ENCODE data around the gene DLGAP1. TPM values are rescaled to one million over a fixed set of nuclear protein-coding genes. Genes with fewer than 3 reads are reported as not detected.
"Not testable (repeated sequence)": the region's sequence is repeated elsewhere in the genome, so short reads cannot be mapped to it uniquely, and the experiment has no call there.

Gene DLGAP1
- total RNA-seq, 1 experiment from 2014 or later, result 0.07 TPM

GRCh38 chr18:3603421-3604234 lies 851.5 kb downstream of the DLGAP1 start:
- no peak overlapping the region for H3K4me3 Mint-ChIP-seq (ENCODE audit: unreplicated experiment)
- POLR2A ChIA-PET, result interaction anchor here (0.8 to 2.6 kb wide), 14 partner anchors 9 to 356 kb away, joined by 3 to 82 read pairs (median 13); partner anchors contain the start of genes MYL12A and TGIF1
- no peaks in the 10 kb centered on the region for H3K27me3 Mint-ChIP-seq (ENCODE audit: insufficient read depth, unreplicated experiment)
- no peaks in the 10 kb centered on the region for H3K36me3 ChIP-seq (ENCODE audit: control insufficient read depth, insufficient read depth, low read length)
- no peaks in the 10 kb centered on the region for H3K27me3 ChIP-seq (replicated peaks; ENCODE audit: control insufficient read depth, insufficient read depth, low read length)
- H3K36me3 Mint-ChIP-seq (ENCODE audit: insufficient read depth, unreplicated experiment), result no peaks in the 10 kb centered on the region
- peaks cover 28% of the 10 kb centered on the region for H3K4me1 ChIP-seq
- peak in 1 of 2 experiments; percentile 88 for DNase-seq
- CTCF ChIA-PET, result interaction anchor here (0.6 to 3.0 kb wide), 12 partner anchors 9 to 228 kb away, joined by 3 to 52 read pairs (median 4); no protein-coding TSS in a partner anchor
- H3K9me3 ChIP-seq, result no peaks in the 10 kb centered on the region
- peaks cover 8% of the 10 kb centered on the region for H3K4me1 Mint-ChIP-seq (ENCODE audit: low read depth, unreplicated experiment)
- no peak overlapping the region for H3K27ac Mint-ChIP-seq (ENCODE audit: unreplicated experiment)
- BruUV-seq (replicated peaks), result TSS peak; percentile 71
- no peak for TF ChIP-seq CTCF (IDR thresholded peaks at IDR 0.05; ENCODE audit: insufficient read depth in 1 of 2, low read depth in 1 of 2, low read length in 1 of 2, severe bottlenecking in 1 of 2, unreplicated experiment in 1 of 2)
- no peaks in the 10 kb centered on the region for H3K9me3 Mint-ChIP-seq (ENCODE audit: unreplicated experiment)
- H3K4me3 ChIP-seq (ENCODE audit: low read depth, low read length), result peak overlapping the region; percentile 50
- intact Hi-C loops (cut with micrococcal nuclease; ENCODE audit: unreplicated experiment), result loop anchor here (1.0 to 2.0 kb wide), 9 partner anchors 9 to 347 kb away; partner anchors contain the start of gene MYL12B

GRCh38 chr18:3601106-3601755 lies 853.9 kb downstream of the DLGAP1 start:
- POLR2A ChIA-PET; H3K27ac Mint-ChIP-seq (ENCODE audit: unreplicated experiment): not testable (repeated sequence)

GRCh38 chr18:3599861-3600260 lies 855.2 kb downstream of the DLGAP1 start:
- Mint-ChIP-seq H3K4me3 (ENCODE audit: unreplicated experiment) (no peak overlapping the region), H3K27me3 (ENCODE audit: insufficient read depth, unreplicated experiment) (no peaks in the 10 kb centered on the region), H3K27ac (ENCODE audit: unreplicated experiment) (peak overlapping the region; percentile 42), H3K9me3 (ENCODE audit: unreplicated experiment) (no peaks in the 10 kb centered on the region), H3K36me3 (ENCODE audit: insufficient read depth, unreplicated experiment) (peaks cover 13% of the 10 kb centered on the region), H3K4me1 (ENCODE audit: low read depth, unreplicated experiment) (peaks cover 29% of the 10 kb centered on the region)
- TF ChIP-seq CTCF (IDR thresholded peaks at IDR 0.05; ENCODE audit: insufficient read depth in 1 of 2, low read depth in 1 of 2, low read length in 1 of 2, severe bottlenecking in 1 of 2, unreplicated experiment in 1 of 2), result no peak
- no TSS peak for BruUV-seq (replicated peaks)
- peaks cover 34% of the 10 kb centered on the region for H3K4me1 ChIP-seq
- CTCF ChIA-PET, result interaction anchor here (0.7 kb wide), 1 partner anchor 67 kb away, joined by 4 read pairs; no protein-coding TSS in a partner anchor
- no peaks in the 10 kb centered on the region for H3K27me3 ChIP-seq (replicated peaks; ENCODE audit: control insufficient read depth, insufficient read depth, low read length)
- no peaks in the 10 kb centered on the region for H3K9me3 ChIP-seq
- intact Hi-C loops (cut with micrococcal nuclease; ENCODE audit: unreplicated experiment), result no loop called here
- POLR2A ChIA-PET, result no interaction called here
- no peaks in the 10 kb centered on the region for H3K36me3 ChIP-seq (ENCODE audit: control insufficient read depth, insufficient read depth, low read length)
- DNase-seq, result no peak
- H3K4me3 ChIP-seq (ENCODE audit: low read depth, low read length), result no peak overlapping the region

More at GRCh38 chr18:3601106-3601755, 853.9 kb downstream of the DLGAP1 start:
- DNase-seq; H3K36me3 ChIP-seq (ENCODE audit: control insufficient read depth, insufficient read depth, low read length); H3K27me3 ChIP-seq (replicated peaks; ENCODE audit: control insufficient read depth, insufficient read depth, low read length); H3K4me3 ChIP-seq (ENCODE audit: low read depth, low read length); H3K27me3 Mint-ChIP-seq (ENCODE audit: insufficient read depth, unreplicated experiment); H3K9me3 Mint-ChIP-seq (ENCODE audit: unreplicated experiment); BruUV-seq (replicated peaks); H3K36me3 Mint-ChIP-seq (ENCODE audit: insufficient read depth, unreplicated experiment); intact Hi-C loops (cut with micrococcal nuclease; ENCODE audit: unreplicated experiment); H3K4me3 Mint-ChIP-seq (ENCODE audit: unreplicated experiment); H3K9me3 ChIP-seq: not testable (repeated sequence)
- H3K4me1 ChIP-seq, result peaks cover 22% of the 10 kb centered on the region
- H3K4me1 Mint-ChIP-seq (ENCODE audit: low read depth, unreplicated experiment), result peaks cover 16% of the 10 kb centered on the region
- CTCF ChIA-PET, result interaction anchor here (3.0 kb wide), 1 partner anchor 64 kb away, joined by 52 read pairs; no protein-coding TSS in a partner anchor

Data from Caco-2 (cell line).